ENCODE data around the gene PARVG. TPM values are rescaled to one million over a fixed set of nuclear protein-coding genes. Genes with fewer than 3 reads are reported as not detected.

Gene PARVG
- total and polyA plus RNA-seq, 12 donors, result 0.90 to 16.2 (median 2.1) TPM

DNA sequence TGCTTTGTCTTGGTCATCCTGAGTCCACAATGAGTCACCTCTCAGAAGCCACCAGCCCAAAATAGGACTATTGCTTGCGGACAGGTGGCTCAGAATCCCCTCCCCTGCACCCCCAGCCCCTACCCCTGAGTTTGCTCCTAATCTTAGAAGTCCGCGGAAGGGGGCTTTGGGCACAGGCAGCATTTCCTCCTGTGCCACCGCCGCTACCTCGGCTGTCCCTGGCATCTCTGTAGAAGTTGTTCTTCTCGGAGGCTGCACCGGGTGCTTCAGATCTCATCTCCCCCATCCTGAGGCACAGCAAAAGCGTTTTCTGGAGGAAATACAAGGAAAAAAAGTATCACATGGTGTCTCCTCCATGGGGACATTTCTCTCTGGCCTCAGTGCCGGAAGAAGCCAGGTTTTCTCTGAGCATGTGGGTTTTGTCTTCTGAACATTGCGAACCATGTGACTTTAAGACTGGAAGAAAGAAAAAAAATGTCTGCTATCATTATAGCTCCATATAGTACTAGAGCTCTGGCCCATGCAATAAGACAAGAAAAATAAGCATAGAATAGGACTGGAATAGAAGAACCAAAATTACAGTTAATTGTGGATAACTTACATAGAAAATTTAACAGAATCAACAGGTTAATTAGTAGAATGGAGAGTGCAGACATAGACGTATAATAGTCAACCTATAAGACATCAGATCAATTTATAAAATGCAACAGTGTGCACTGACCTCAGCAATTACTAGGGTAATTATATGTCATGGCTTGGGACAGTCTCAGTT, 68.8 kb downstream of the PARVG start:
- H3K4me1 ChIP-seq, result peaks cover 0 to 5% (median 0%) of the 10 kb centered on the region in 9 donors
- no peaks in the 10 kb centered on the region for H3K36me3 ChIP-seq
- WGBS, 2 donors, result 88 to 90% methylated on average over 12 of the region's 12 CpGs
- ATAC-seq (no peak), DNase-seq (no peak)
- peaks cover 0 to 5% (median 0%) of the 10 kb centered on the region in 7 donors for H3K27me3 ChIP-seq
- peaks cover 0 to 29% (median 9%) of the 10 kb centered on the region in 11 donors for H3K9me3 ChIP-seq
- intact Hi-C loops (cut with DNase I), result no loop called here
- no peak overlapping the region for H3K27ac ChIP-seq
- H3K4me3 ChIP-seq, result no peak overlapping the region
- TF ChIP-seq, protein P1, sequence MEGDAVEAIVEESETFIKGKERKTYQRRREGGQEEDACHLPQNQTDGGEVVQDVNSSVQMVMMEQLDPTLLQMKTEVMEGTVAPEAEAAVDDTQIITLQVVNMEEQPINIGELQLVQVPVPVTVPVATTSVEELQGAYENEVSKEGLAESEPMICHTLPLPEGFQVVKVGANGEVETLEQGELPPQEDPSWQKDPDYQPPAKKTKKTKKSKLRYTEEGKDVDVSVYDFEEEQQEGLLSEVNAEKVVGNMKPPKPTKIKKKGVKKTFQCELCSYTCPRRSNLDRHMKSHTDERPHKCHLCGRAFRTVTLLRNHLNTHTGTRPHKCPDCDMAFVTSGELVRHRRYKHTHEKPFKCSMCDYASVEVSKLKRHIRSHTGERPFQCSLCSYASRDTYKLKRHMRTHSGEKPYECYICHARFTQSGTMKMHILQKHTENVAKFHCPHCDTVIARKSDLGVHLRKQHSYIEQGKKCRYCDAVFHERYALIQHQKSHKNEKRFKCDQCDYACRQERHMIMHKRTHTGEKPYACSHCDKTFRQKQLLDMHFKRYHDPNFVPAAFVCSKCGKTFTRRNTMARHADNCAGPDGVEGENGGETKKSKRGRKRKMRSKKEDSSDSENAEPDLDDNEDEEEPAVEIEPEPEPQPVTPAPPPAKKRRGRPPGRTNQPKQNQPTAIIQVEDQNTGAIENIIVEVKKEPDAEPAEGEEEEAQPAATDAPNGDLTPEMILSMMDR (IDR thresholded peaks at IDR 0.05), result no peak

DNA sequence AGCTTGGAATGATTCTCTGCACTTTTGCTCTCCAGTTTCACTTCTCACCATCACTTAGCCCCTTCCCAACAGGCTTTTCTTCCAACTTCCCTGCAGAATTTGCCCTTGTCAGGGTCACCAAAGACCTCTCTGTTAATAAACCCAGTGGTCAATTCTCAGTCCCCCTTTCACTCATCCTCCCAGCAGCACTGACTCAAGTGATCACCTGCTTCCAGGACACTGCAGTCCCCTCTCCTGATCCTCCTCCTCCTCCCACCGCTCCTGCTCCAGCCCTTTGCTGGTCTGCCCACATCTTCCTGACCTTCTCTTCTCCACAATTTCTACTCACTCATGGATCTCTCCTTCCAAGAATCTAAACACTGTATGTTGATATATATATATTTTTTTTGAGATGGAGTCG, 74.1 kb downstream of the PARVG start:
- 71 to 86% methylated on average over 2 of the region's 2 CpGs for WGBS, 2 donors
- H3K9me3 ChIP-seq, result peaks cover 0 to 13% (median 5%) of the 10 kb centered on the region in 11 donors
- ATAC-seq (no peak), DNase-seq (no peak)
- intact Hi-C loops (cut with DNase I), result no loop called here
- H3K36me3 ChIP-seq, result no peaks in the 10 kb centered on the region
- no peaks in the 10 kb centered on the region for H3K4me1 ChIP-seq
- H3K4me3 ChIP-seq, result no peak overlapping the region
- no peak overlapping the region for H3K27ac ChIP-seq
- TF ChIP-seq, protein P1 (IDR thresholded peaks at IDR 0.05), result no peak
- peaks cover 0 to 9% (median 0%) of the 10 kb centered on the region in 7 donors for H3K27me3 ChIP-seq

DNA sequence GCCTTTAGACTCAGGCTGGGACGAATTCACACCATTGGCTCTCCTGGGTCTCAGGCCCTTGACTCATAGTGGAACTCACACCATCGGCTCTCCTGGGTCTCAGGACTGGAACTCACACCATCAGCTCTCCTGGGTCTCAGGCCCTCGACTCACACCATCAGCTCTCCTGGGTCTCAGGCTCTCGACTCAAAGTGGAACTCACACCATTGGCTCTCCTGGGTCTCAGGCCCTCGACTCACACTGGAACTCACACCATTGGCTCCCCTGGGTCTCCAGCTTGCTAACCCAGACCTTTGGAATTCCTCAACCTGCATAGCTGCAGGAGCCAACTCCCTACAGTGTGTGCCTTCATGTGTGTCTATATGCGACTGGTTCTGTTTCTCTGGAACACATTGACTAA, 75.4 kb downstream of the PARVG start:
- intact Hi-C loops (cut with DNase I), result no loop called here

DNA sequence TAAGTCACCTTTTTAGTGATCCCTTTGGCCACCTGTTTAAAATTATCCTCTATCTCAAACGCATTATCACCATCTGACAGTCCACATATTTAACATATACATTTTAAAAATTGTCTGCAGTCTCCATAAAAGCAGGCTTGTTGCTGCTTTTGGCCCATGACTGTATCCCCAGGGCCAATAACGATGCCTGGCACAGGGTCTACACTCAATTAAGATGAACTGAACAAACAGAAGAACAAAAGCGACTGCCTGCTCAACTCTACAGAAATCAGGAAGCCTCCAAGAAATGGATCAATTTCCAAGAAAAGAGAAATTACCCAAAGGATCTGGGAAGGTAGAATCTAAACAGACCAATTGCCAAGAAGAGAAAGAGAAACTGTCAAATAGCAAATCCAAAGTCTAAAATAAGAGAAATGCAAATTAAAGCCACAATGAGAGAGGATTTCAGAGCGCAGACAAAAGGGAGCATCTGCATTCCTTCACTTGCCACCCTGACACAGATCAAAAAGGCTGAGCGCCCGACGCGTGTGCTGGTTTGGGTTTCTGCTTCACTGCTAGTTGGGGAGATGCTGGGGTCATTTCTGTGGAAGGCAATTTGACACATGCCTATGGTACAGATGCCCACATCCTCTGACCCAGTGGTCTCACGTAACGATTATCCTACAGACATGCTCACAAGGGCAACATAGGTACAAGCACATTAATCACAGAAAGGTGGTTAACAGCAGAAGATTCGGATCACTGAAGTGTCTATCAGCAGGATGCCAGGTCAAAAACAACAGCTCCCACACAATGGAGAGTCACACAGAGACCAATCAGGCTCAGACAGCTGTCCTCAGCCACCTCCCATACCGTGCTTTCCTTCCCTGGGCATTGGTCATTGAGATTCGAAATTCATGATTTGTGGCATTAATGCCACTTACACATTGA, 76.1 kb downstream of the PARVG start:
- Histone ChIP-seq H3K36me3 (no peaks in the 10 kb centered on the region), H3K27me3 (peaks cover 0 to 9% (median 0%) of the 10 kb centered on the region in 7 donors), H3K9me3 (no peaks in the 10 kb centered on the region), H3K27ac (no peak overlapping the region), H3K4me3 (no peak overlapping the region), H3K4me1 (peaks cover 0 to 3% (median 0%) of the 10 kb centered on the region in 9 donors)
- WGBS, 2 donors, result 47 to 50% methylated on average over 13 of the region's 13 CpGs
- intact Hi-C loops (cut with DNase I), result no loop called here
- TF ChIP-seq, protein P1 (IDR thresholded peaks at IDR 0.05), result no peak
- no peak for DNase-seq
- no peak for ATAC-seq

More for the DNA sequence above, 75.4 kb downstream of the PARVG start:
- H3K36me3 ChIP-seq, result no peaks in the 10 kb centered on the region
- H3K4me1 ChIP-seq, result no peaks in the 10 kb centered on the region
- no peak overlapping the region for H3K4me3 ChIP-seq
- DNase-seq (no peak), ATAC-seq (no peak)
- peaks cover 0 to 9% (median 0%) of the 10 kb centered on the region in 7 donors for H3K27me3 ChIP-seq
- H3K9me3 ChIP-seq, result peaks cover 0 to under 1% (median 0%) of the 10 kb centered on the region in 11 donors
- no peak overlapping the region for H3K27ac ChIP-seq
- TF ChIP-seq, protein P1 (IDR thresholded peaks at IDR 0.05), result no peak
- WGBS, 2 donors, result 81 to 88% methylated on average over 6 of the region's 6 CpGs

All from heart right ventricle (tissue), 16 donors.